ENCODE data around the gene SPAAR. TPM values are rescaled to one million over a fixed set of nuclear protein-coding genes. Genes with fewer than 3 reads are reported as not detected.

Gene SPAAR
- total and polyA plus RNA-seq, 4 donors = 0.65 to 2.4 (median 1.1) TPM

DNA sequence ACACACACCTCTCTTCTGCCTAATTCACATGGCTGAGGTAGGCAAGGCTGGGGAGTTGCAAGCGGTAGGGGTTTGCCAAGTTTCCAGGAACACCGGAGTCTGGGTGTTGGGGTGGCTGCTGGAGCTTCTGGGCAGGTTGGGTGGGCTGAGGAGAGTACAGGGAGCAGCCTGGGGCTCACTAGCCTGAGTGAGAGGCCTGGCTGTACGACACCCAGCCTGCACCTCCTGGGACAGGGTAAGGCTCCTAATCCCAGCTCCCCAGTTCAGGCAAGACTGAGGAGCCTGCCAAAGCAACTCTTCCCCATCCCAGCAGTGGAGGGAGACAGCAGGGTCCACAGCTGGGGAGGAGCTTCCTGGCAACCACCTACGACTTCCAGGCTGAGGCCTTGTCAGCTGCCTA, 8.0 kb downstream of the SPAAR start (continued):
- TF ChIP-seq JUND (IDR thresholded peaks at IDR 0.05) = no peak

DNA sequence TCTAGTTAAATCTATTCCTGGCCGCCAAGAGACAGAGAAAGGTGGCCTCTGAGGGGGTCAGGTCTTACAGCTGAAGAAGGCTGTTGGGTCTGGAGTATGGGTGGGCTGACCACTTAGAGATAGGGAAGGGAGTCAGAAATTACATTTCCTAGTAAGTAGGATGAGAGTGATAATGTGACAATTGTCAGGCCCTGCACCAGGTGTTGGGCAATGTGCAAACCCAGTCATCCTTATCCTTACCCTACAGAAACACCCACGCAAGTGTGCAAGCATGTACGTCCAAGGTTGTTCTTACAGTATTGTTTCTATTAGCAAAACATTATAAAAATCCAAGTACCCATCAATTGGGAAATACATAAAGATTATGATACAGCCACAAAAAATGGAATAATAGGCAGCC, 9.5 kb downstream of the SPAAR start:
- Histone ChIP-seq H3K36me3 (ENCODE audit: control insufficient read depth in 4 of 4, insufficient read depth in 3 of 4, low read depth in 1 of 4, low read length in 3 of 4) (no peaks in the 10 kb centered on the region), H3K27ac (ENCODE audit: low read depth in 1 of 2, low read length in 2 of 2) (no peak overlapping the region), H3K4me1 (ENCODE audit: control insufficient read depth in 4 of 4, insufficient read depth in 4 of 4, low read length in 3 of 4) (peaks cover 0 to 16% (median 13%) of the 10 kb centered on the region in 4 donors), H3K9ac (ENCODE audit: low read depth in 1 of 2, low read length in 2 of 2) (no peak overlapping the region), H3K4me3 (ENCODE audit: low read depth in 1 of 3, low read length in 3 of 3) (no peak overlapping the region), H3K9me3 (ENCODE audit: control insufficient read depth in 4 of 4, low read length in 3 of 4) (no peaks in the 10 kb centered on the region), H3K27me3 (ENCODE audit: control insufficient read depth in 4 of 4, insufficient read depth in 4 of 4, low read length in 3 of 4) (no peaks in the 10 kb centered on the region)
- WGBS = 93% methylated on average over 3 of the region's 3 CpGs
- no peak for DNase-seq (ENCODE audit: low spot score)
- TF ChIP-seq TAF1 (conservative IDR thresholded peaks at IDR 0.05) (no peak), HNF4G (IDR thresholded peaks at IDR 0.05) (no peak), RAD21 (IDR thresholded peaks at IDR 0.05) (no peak), FOXA1 (IDR thresholded peaks at IDR 0.05) (no peak), NR2F2 (IDR thresholded peaks at IDR 0.05) (no peak)

DNA sequence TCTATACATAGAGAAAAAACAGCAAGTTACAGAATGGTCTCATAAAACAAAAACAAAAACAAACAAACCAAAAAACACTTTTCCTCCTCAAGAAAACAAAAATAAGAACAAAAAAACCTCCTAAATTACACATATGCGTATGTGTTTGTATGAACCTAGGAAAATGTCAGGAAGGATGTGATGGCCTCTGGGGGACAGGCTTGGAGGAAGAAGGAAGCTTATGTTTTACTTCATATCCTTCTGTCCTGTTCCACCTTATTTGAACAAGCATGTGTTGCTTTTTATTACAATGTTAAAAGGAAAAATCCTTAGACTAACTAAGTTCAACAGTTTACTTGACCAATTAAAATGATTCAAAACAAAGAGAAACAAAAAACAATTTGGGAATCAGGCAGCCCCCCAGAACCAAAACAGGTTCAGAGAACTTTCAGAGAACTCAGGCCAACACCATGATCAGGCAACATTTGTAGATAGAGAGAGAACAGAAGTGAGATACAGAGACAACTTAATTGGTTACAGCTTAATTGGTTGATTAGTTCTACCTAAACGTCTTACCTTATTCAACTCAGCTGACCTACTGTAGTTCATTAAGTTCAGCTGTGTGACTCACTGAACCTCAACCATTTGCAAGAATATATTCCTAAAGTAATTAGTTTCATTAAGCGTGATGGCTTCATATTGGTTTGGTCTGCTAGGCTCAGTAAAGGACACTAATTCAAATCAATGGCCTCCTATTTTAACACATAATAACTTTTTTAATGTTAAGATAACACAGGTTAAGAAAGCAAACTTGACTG, 10.1 kb downstream of the SPAAR start:
- peak overlapping the region; percentile 43 to 73 for H3K27ac ChIP-seq (ENCODE audit: low read depth in 1 of 2, low read length in 2 of 2)
- no peak for TF ChIP-seq TAF1 (conservative IDR thresholded peaks at IDR 0.05)
- no peak for TF ChIP-seq FOXA2 (IDR thresholded peaks at IDR 0.05)
- WGBS = 79% methylated on average over 3 of the region's 3 CpGs
- no peaks in the 10 kb centered on the region for H3K27me3 ChIP-seq (ENCODE audit: control insufficient read depth in 4 of 4, insufficient read depth in 4 of 4, low read length in 3 of 4)
- no peak overlapping the region for H3K4me3 ChIP-seq (ENCODE audit: low read depth in 1 of 3, low read length in 3 of 3)
- no peaks in the 10 kb centered on the region for H3K36me3 ChIP-seq (ENCODE audit: control insufficient read depth in 4 of 4, insufficient read depth in 3 of 4, low read depth in 1 of 4, low read length in 3 of 4)
- peaks cover 0 to 23% (median 16%) of the 10 kb centered on the region in 4 donors for H3K4me1 ChIP-seq (ENCODE audit: control insufficient read depth in 4 of 4, insufficient read depth in 4 of 4, low read length in 3 of 4)
- no peak overlapping the region for H3K9ac ChIP-seq (ENCODE audit: low read depth in 1 of 2, low read length in 2 of 2)
- H3K9me3 ChIP-seq (ENCODE audit: control insufficient read depth in 4 of 4, low read length in 3 of 4) = no peaks in the 10 kb centered on the region
- no peak for DNase-seq (ENCODE audit: low spot score)

DNA sequence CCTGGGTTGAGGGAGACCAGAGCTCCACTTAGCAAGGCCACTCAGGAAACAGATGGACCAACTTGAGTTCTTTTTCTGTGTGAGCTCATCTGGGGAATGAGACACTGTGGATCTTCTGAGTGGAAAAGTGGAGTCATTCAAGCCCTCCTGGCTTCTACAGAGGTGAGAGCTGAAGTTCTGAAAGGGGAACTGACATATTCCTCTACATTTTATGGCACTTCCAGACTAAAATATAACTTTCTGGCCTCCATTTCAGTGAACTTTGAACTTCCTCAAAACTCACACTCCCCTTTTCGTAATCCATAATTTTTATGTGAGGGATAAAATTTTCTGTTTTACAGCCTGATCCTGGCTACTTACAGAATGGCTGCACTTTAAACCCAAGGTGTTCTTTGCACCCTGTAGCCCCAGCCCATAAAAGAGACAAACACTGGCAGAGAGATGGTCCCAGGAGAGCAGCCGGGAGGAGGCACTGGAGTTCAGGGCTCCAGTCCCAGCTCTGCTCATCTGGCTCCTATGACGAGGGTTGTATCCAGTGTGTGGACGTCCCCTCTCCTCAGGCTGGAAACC, 10.8 kb downstream of the SPAAR start:
- H3K9ac ChIP-seq (ENCODE audit: low read depth in 1 of 2, low read length in 2 of 2) = no peak overlapping the region
- 33% methylated on average over 4 of the region's 4 CpGs for WGBS
- H3K27me3 ChIP-seq (ENCODE audit: control insufficient read depth in 4 of 4, insufficient read depth in 4 of 4, low read length in 3 of 4) = no peaks in the 10 kb centered on the region
- H3K27ac ChIP-seq (ENCODE audit: low read depth in 1 of 2, low read length in 2 of 2) = peak overlapping the region; percentile 43 to 73
- TF ChIP-seq, protein P1, sequence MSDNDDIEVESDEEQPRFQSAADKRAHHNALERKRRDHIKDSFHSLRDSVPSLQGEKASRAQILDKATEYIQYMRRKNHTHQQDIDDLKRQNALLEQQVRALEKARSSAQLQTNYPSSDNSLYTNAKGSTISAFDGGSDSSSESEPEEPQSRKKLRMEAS (IDR thresholded peaks at IDR 0.05) = peak; percentile 17
- peak; percentile 44 for TF ChIP-seq HNF4G (IDR thresholded peaks at IDR 0.05)
- peak; percentile 83 to 87 for TF ChIP-seq HNF4A (conservative IDR thresholded peaks at IDR 0.05)
- peak; percentile 27 to 50 for TF ChIP-seq RXRA (IDR thresholded peaks at IDR 0.05)
- TF ChIP-seq, protein P2, sequence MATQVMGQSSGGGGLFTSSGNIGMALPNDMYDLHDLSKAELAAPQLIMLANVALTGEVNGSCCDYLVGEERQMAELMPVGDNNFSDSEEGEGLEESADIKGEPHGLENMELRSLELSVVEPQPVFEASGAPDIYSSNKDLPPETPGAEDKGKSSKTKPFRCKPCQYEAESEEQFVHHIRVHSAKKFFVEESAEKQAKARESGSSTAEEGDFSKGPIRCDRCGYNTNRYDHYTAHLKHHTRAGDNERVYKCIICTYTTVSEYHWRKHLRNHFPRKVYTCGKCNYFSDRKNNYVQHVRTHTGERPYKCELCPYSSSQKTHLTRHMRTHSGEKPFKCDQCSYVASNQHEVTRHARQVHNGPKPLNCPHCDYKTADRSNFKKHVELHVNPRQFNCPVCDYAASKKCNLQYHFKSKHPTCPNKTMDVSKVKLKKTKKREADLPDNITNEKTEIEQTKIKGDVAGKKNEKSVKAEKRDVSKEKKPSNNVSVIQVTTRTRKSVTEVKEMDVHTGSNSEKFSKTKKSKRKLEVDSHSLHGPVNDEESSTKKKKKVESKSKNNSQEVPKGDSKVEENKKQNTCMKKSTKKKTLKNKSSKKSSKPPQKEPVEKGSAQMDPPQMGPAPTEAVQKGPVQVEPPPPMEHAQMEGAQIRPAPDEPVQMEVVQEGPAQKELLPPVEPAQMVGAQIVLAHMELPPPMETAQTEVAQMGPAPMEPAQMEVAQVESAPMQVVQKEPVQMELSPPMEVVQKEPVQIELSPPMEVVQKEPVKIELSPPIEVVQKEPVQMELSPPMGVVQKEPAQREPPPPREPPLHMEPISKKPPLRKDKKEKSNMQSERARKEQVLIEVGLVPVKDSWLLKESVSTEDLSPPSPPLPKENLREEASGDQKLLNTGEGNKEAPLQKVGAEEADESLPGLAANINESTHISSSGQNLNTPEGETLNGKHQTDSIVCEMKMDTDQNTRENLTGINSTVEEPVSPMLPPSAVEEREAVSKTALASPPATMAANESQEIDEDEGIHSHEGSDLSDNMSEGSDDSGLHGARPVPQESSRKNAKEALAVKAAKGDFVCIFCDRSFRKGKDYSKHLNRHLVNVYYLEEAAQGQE (IDR thresholded peaks at IDR 0.05) = no peak
- TF ChIP-seq, protein P3, sequence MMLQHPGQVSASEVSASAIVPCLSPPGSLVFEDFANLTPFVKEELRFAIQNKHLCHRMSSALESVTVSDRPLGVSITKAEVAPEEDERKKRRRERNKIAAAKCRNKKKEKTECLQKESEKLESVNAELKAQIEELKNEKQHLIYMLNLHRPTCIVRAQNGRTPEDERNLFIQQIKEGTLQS (IDR thresholded peaks at IDR 0.05) = no peak
- TF ChIP-seq SP1 (IDR thresholded peaks at IDR 0.05) = peak; percentile 74
- no peak for TF ChIP-seq TAF1 (conservative IDR thresholded peaks at IDR 0.05)
- TF ChIP-seq, protein P4, sequence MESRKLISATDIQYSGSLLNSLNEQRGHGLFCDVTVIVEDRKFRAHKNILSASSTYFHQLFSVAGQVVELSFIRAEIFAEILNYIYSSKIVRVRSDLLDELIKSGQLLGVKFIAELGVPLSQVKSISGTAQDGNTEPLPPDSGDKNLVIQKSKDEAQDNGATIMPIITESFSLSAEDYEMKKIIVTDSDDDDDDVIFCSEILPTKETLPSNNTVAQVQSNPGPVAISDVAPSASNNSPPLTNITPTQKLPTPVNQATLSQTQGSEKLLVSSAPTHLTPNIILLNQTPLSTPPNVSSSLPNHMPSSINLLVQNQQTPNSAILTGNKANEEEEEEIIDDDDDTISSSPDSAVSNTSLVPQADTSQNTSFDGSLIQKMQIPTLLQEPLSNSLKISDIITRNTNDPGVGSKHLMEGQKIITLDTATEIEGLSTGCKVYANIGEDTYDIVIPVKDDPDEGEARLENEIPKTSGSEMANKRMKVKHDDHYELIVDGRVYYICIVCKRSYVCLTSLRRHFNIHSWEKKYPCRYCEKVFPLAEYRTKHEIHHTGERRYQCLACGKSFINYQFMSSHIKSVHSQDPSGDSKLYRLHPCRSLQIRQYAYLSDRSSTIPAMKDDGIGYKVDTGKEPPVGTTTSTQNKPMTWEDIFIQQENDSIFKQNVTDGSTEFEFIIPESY (IDR thresholded peaks at IDR 0.05) = no peak
- TF ChIP-seq JUND (IDR thresholded peaks at IDR 0.05) = peak in 1 of 2 donors; percentile 59
- peak; percentile 82 for TF ChIP-seq YY1 (IDR thresholded peaks at IDR 0.05)
- H3K9me3 ChIP-seq (ENCODE audit: control insufficient read depth in 4 of 4, low read length in 3 of 4) = no peaks in the 10 kb centered on the region
- no peak for DNase-seq (ENCODE audit: low spot score)
- H3K36me3 ChIP-seq (ENCODE audit: control insufficient read depth in 4 of 4, insufficient read depth in 3 of 4, low read depth in 1 of 4, low read length in 3 of 4) = no peaks in the 10 kb centered on the region
- peaks cover 0 to 27% (median 20%) of the 10 kb centered on the region in 4 donors for H3K4me1 ChIP-seq (ENCODE audit: control insufficient read depth in 4 of 4, insufficient read depth in 4 of 4, low read length in 3 of 4)
- H3K4me3 ChIP-seq (ENCODE audit: low read depth in 1 of 3, low read length in 3 of 3) = no peak overlapping the region

Data from liver (tissue), 9 donors.